SK-N-SH (cell line): Measurements from ENCODE around the gene RABGAP1L.

Experiments used
- TAF1 ChIP-seq: IDR thresholded peaks from 2 replicates; pipeline ENCODE4 v1.6.1; 2012; ENCODE audit warnings: low read depth, mild to moderate bottlenecking, low read length, moderate library complexity, borderline replicate concordance
- YY1 ChIP-seq: IDR thresholded peaks from 2 replicates; pipeline ENCODE4 v1.4.0; 2012; ENCODE audit warnings: low read depth, mild to moderate bottlenecking

DNA sequence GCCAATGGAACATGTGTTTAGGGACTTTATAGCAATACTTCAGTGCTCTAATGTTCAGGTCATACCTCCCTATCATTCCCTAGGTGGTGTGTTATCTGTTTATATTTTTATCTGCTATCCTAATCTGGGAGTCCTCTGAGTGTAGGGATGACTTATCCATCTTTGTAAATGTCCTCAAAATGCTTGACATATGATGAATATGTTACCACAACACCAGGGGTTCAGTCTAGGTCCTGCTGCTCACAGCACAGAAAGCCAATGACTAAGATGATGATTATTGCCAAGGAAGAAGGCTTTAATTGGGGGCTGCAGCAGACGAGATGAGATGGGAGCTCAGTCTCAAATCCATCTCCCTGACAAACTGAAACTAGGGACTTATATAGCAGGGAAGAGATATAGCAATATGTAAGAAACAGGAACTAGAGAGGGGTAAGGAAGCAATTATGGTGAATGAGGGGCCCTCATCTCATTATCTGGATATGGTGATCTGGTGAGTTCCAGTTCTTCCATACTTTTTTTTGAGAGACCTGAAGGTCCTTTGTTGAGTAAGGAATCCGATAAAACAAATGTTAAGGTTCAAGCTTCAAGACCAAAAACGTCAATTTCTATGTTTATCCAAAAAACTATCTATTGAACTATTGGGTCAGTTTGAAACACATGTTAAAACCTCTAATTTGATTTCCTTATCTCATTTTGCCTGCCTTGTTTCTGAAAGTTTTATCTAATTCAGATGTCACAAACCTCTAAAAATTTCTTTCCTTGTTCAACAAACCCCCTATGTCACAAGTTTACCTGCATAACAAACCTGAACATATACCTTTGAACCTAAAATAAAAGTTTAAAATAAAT, 583.7 kb downstream of the RABGAP1L start:
- TF ChIP-seq YY1 (no peak), TAF1 (no peak)
